ENCODE data around the gene PDHX.

GRCh38 chr11:34975482-34975881 is 59.1 kb downstream of the PDHX start:
- no peak for TF ChIP-seq POLR2A (IDR thresholded peaks at IDR 0.05; ENCODE audit: low read length)
- TF ChIP-seq GATA1 (IDR thresholded peaks at IDR 0.05; ENCODE audit: low read depth, low read length) = no peak
